NCI-H1048 (cell line): Measurements from ENCODE around the gene FAM72D.
"Not testable (repeated sequence)": the region's sequence is repeated elsewhere in the genome, so short reads cannot be mapped to it uniquely, and the experiment has no call there.

ENCODE experiments used
- DNase-seq: peaks from one replicate; lab custom pipeline; 2025; lab: John Stamatoyannopoulos, UW

FAM72D gene

GRCh38 chr1:145095284-145096057, at the start of gene FAM72D, which contains the start of gene SRGAP2B:
FAM72D (plus strand) TSS chr1:145095974; CDS start chr1:145096848, 874 bp downstream.
SRGAP2B (minus strand) TSS chr1:145095328; CDS start chr1:145092901, 2,427 bp downstream.
- not testable (repeated sequence) for DNase-seq

GRCh38 chr1:145047553-145047952, 48.2 kb upstream of the FAM72D start:
- DNase-seq, result not testable (repeated sequence)

GRCh38 chr1:145048181-145048856, 47.5 kb upstream of the FAM72D start:
- DNase-seq, result not testable (repeated sequence)

DNA sequence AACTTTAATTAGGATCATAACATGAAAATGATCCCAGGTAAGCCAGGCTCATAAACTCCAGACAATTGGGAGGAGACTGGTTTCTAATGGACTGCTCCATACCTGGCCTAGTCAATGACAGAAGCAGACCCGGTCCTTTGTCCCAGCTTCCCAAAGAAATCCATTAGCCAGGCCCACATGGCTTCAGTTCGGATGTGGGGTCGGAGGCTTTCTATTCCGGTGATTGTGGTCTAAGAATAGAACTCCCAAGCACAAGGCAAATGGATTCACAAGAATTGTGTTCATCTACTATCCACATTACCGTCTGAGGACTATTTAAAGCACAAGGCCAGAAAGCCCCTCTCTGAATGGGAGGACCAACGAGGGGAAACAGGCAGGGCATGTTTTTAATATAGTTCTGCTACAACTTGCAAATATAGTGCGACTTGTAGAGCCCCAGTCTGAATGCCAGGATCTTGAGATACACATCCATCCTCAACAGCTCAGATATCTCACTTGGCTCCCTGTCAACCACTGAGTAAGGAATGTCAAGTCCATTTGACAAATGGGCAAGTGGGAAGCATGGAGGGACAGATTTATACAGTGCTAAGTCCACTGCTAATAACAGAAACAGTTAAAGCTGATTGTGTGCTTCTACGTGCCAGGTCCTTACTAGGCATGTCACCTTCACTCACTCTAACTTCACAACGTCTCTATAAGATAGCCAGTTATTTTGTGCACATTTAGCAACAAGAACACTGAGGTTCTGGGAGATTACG, 43.6 kb upstream of the FAM72D start:
- not testable (repeated sequence) for DNase-seq

- DNase-seq, result not testable (repeated sequence)
Observed at GRCh38 chr1:145053428-145053827, 42.3 kb upstream of the FAM72D start.

DNA sequence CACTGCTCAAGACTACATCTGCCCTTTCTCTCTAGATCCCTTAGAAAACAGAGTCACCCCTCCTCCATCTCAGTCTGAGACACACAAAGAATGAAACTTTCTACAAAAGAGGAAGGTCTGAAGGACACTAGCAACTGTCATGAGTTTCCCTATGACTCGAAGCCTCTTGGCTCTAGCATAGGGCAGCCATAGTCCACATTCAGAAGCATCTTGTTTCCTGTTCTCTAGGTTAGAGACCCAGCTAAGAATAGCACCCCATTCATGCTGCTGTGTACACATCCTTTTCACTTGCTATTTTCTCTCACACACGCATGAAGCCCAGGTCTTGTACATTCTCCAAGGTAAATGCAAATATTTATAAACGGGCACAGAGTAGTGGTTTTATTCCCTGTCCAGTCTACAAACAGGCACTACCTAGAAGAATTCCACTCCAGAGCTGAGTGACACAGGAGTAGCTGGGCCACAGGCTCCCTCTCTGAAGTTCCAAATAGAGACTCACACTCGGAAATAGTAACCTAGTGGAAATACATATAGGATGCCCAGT, 40.5 kb upstream of the FAM72D start:
- DNase-seq, result not testable (repeated sequence)

- DNase-seq, result not testable (repeated sequence)
Observed at GRCh38 chr1:145058184-145058583, 37.6 kb upstream of the FAM72D start.

GRCh38 chr1:145063285-145063684, 32.5 kb upstream of the FAM72D start:
- DNase-seq, result not testable (repeated sequence)

GRCh38 chr1:145063941-145064648, 31.7 kb upstream of the FAM72D start:
- DNase-seq, result not testable (repeated sequence)

DNA sequence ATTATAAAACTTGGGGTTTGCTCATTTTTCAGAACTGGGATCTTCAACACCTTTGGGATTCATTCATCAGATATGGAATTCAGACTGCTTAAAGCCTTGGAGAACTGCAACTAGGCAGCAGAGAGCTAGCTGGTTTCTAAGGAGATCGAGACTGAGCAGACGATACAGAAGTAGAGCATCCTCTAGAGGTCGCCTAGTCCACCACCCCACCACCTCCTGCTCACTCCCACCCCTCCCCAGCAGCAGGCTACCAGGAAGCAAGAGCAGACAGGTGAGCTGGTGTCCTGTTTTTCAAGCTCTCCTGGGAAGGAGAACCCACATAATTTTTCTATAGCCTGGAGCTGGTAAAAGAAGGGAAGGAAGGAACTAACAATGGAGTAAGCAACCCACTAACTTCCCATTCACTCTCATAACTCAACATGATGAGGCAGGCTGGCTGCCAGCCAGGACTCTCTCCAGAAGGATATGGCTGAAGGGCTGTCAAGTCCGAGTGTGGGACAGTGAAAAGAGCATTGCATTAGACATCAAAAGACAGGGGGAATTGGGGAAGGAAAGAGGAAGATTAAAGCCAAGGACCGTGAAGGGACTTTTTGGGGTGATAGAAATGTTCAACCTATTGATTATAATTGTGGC, 30.5 kb upstream of the FAM72D start:
- DNase-seq, result not testable (repeated sequence)

DNA sequence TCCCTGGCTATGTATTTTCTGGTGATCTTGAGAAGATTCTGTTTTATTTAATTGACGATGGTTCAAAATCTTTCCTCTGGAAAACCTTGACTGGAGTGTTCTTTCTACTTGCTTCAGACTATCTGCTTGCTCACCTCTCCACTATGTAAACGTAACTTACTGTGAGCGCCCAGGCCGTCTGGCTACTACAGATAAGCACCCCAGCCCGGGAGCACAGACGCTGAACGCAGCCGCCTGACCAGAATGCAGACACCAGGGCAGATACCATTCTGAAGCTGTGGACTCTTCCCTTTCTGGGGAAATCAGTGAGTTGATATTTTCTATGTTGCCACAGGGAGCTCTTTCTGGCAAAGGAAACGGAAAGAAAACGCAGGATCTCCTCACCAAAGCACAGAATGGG, 29.3 kb upstream of the FAM72D start:
- DNase-seq, result not testable (repeated sequence)

DNA sequence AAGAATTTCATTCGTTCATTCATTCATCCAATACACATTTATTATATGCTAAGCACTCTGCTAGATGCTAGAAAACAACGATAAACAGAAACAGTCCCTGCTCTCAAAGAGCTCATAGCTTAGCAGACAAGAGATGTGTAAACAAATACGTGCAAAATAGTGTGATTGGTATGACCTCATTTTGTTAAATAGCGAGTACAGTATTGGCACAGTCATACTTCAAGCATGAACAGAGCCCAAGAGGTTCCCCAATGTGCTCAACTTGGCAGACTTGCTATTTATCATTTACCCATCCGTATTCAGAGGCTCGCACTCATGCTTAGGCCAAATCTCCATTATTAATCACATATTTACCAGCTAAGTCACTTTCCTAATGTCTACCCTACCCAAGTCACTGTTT, 24.2 kb upstream of the FAM72D start:
- not testable (repeated sequence) for DNase-seq

DNA sequence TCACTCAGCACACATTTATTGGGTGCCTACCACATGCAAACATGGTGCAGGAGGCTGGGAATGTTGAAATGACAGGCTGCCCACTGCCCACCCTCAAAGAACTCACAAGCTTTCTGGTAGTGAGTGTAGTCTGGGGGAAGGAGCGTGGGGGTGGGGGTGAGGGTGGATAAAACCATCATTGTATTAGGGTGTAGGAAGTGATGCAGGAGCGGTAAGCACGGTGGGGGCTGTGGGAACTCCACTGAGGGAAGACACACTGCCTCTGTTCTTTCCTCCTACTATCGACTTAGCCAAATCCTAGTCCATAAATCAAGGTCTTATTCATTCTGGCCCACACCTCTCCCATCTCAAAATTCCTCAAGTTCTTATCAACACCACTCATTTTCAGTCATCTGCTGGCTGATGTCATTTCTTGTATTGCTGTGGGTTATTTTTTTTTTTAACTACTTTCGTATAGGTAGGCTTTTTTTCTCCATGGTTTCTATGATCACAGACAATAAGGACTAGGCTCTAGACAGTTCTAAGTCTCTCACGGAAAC, 21.7 kb upstream of the FAM72D start:
- not testable (repeated sequence) for DNase-seq

DNA sequence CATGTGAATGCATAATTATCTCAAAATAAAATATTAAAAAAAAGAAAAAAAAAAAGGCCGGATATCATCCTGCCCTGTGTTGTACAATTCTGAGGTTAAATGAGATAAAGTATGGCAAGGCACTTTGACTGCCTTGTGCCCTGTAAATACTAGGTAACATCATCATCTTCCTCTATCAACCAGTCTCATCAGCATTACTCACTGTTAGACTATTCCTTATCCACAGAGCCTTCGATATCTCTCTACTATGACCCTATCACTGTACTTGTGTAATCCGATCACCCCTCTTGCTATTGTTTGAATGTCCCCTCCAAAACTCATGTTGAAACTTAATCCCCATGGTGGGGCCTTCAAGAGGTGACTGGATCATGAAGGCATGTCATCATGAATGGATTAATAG, 18.9 kb upstream of the FAM72D start:
- DNase-seq, result not testable (repeated sequence)

- not testable (repeated sequence) for DNase-seq
Observed at GRCh38 chr1:145077872-145078786, 17.6 kb upstream of the FAM72D start.

DNA sequence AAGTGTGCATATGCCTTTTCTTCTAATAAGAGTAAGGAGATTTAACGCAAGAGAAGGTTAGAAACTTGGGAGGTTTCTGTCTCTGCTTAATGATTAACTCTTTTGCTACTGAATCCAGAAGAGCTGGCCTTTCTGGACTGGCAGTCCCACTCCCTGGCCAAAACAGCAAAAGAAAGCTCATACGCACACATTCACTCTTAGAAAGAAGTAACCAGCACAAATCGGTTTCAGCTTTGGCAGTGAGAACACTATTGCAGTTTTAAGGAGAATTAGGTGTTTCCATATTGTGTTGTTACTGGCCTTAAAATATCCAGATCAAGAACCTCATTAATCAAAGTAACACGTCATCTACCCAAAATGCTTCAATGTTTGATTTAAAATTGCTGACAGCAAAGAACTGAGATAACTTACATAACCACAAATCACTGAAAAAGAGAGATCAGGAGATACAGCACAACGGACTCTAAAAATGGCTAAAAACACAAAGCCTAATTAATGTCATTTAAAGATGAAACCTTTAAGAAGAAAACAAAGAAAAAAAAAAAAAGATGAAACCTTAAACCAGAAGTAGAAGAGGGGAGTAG, 16.9 kb upstream of the FAM72D start:
- not testable (repeated sequence) for DNase-seq

DNA sequence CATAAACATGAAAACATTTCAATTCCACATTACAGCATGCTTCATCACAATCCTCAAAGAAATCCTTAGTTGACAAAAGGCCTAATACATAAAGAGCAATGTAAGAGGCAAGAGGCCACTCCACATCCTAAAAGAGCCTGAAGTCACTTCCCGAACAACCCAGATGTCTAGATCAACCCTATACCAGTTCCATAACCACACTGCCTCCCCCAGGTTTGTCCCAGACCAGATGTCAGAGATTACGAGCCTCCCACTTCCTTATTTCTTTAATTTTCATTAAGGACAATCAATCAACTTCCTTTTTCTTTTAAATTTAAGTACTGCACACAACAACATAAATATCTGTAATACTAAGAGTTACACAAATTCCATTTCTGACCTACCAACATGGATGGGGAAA, 16.0 kb upstream of the FAM72D start:
- DNase-seq, result not testable (repeated sequence)

- DNase-seq, result not testable (repeated sequence)
Observed at GRCh38 chr1:145080193-145080592, 15.6 kb upstream of the FAM72D start.
